Neural progenitor cell (in vitro differentiated cells): ENCODE data around the gene HELZ2. TPM values are rescaled to one million over a fixed set of nuclear protein-coding genes. Genes with fewer than 3 reads are reported as not detected.

Experiments used
- DNase-seq: peaks from one replicate; pipeline ENCODE4 v3.0.0-alpha.2; 2016; ENCODE audit warnings: low spot score
- H2AFZ ChIP-seq: fragments of 200-600 bp; sonication (generic); replicated peaks from 2 replicates; pipeline ENCODE4 v1.6.1; 2016; ENCODE audit warnings: antibody characterized with exemption
- H3F3A ChIP-seq: fragments of 200-600 bp; sonication (generic); 2 replicates; pipeline ENCODE4 v1.6.1; 2016; ENCODE audit warnings: antibody characterized with exemption, low read depth
- H3K27ac ChIP-seq: fragments of 200-600 bp; sonication (generic); 2 replicates; pipeline ENCODE4 v1.5.1; 2016; ENCODE audit warnings: mild to moderate bottlenecking
- H3K27me3 ChIP-seq: fragments of 200-600 bp; sonication (generic); 2 replicates; pipeline ENCODE4 v1.6.1; 2016; ENCODE audit warnings: mild to moderate bottlenecking, moderate library complexity
- H3K36me3 ChIP-seq: fragments of 200-600 bp; sonication (generic); 2 replicates; pipeline ENCODE4 v1.5.1; 2016
- H3K4me1 ChIP-seq: fragments of 200-600 bp; sonication (generic); 2 replicates; pipeline ENCODE4 v1.6.1; 2016; ENCODE audit warnings: mixed run types
- H3K4me2 ChIP-seq: fragments of 200-600 bp; sonication (generic); 2 replicates; pipeline ENCODE4 v1.6.1; 2016
- H3K4me3 ChIP-seq: fragments of 200-600 bp; sonication (generic); 2 replicates; pipeline ENCODE4 v1.5.1; 2016
- H3K79me2 ChIP-seq: fragments of 200-600 bp; sonication (generic); 2 replicates; pipeline ENCODE4 v1.6.1; 2016; ENCODE audit warnings: low read depth
- H3K9ac ChIP-seq: fragments of 200-600 bp; sonication (generic); 2 replicates; pipeline ENCODE4 v1.6.1; 2016
- H3K9me3 ChIP-seq: fragments of 200-600 bp; sonication (generic); 2 replicates; pipeline ENCODE4 v1.5.1; 2016; ENCODE audit warnings: low read depth
- H4K20me1 ChIP-seq: fragments of 200-600 bp; sonication (generic); 2 replicates; pipeline ENCODE4 v1.6.1; 2016; ENCODE audit warnings: low read depth
- H3K27ac Mint-ChIP-seq: 3 replicates; pipeline ENCODE4 v1.8.0; 2021; ENCODE audit warnings: mixed read lengths
- H3K27me3 Mint-ChIP-seq: 2 replicates; pipeline ENCODE4 v1.8.0; 2022; ENCODE audit warnings: low read depth, mild to moderate bottlenecking, inconsistent platforms, moderate library complexity, mixed read lengths; ENCODE audit not compliant: insufficient read depth
- H3K36me3 Mint-ChIP-seq: 3 replicates; pipeline ENCODE4 v1.8.0; 2021; ENCODE audit warnings: mixed read lengths
- H3K4me1 Mint-ChIP-seq: 3 replicates; pipeline ENCODE4 v1.8.0; 2021; ENCODE audit warnings: mixed read lengths
- H3K4me3 Mint-ChIP-seq: 3 replicates; pipeline ENCODE4 v1.8.0; 2021; ENCODE audit warnings: mild to moderate bottlenecking, moderate library complexity, mixed read lengths
- H3K9me3 Mint-ChIP-seq: 3 replicates; pipeline ENCODE4 v1.8.0; 2020; ENCODE audit warnings: mixed read lengths
- CTCF ChIP-seq: fragments of 200-600 bp; sonication (generic); IDR thresholded peaks from 2 replicates; pipeline ENCODE4 v1.5.1; 2017; ENCODE audit warnings: antibody characterized with exemption, mild to moderate bottlenecking
- EZH2 ChIP-seq: fragments of 200-600 bp; sonication (generic); IDR thresholded peaks from 2 replicates; pipeline ENCODE4 v1.6.1; 2017; ENCODE audit warnings: antibody characterized with exemption, mild to moderate bottlenecking, moderate library complexity
- EZH2phosphoT487 ChIP-seq: fragments of 200-600 bp; sonication (generic); IDR thresholded peaks from 2 replicates; pipeline ENCODE4 v1.6.1; 2017; ENCODE audit warnings: antibody characterized with exemption
- total RNA-seq: library from RNA; depleted of rRNA; stranded (reverse); fragments of >200 nt; gene quantifications from 2 replicates; pipeline ENCODE4 v1.2.3, GENCODE V29; 2015; ENCODE audit warnings: low replicate concordance

The HELZ2 gene
- total RNA-seq, 1 donor from 2014 or later = 2.9 TPM

DNA sequence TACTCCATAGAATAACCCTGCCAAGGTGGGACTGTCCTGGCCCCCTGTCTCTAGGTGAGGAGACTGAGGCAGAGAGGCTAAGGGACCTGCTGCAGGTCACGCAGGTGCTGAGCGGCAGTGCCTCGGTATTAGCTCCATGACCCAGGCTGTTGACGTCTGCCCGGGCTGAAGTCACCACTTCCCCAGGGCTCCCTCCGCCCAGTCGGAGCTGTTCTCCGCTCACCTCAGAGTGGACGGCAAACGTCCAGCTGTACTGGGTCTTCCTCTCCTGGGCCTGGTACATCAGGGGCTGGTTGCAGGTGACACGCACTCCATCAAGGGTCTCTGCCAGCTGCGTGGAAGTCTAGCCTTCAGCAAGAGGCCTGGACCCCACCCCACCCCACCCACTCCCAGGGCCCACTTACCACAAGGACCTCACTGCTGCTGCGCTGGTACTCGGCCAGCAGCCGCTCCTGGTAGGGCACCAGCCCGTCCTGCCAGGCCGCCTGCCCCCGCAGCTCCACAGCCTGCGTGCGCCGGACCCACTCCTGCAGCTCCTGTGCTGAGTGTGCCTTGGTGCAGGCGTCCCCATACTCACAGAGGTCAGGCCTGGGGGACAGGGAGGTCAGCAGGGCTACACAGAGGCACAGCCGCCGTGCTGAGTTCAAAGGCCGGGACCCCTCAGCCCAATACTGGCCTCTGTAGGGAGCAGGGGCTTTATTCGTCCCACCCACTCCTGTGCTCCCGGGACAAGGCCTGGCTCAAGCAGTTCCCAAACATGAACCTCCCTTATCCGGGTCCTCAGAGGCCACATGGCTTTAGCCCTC lies 3.6 kb downstream of the HELZ2 start:
- Histone ChIP-seq H3K9me3 (no peaks in the 10 kb centered on the region), H3K4me2 (no peak overlapping the region), H3K27me3 (peaks cover 9% of the 10 kb centered on the region), H3K4me1 (no peaks in the 10 kb centered on the region), H4K20me1 (no peaks in the 10 kb centered on the region), H2AFZ (no peak overlapping the region), H3F3A (peaks cover 7% of the 10 kb centered on the region), H3K79me2 (no peaks in the 10 kb centered on the region), H3K27ac (no peak overlapping the region), H3K9ac (no peak overlapping the region), H3K36me3 (no peaks in the 10 kb centered on the region), H3K4me3 (no peak overlapping the region)
- Mint-ChIP-seq H3K9me3 (no peaks in the 10 kb centered on the region), H3K4me1 (peaks cover 3% of the 10 kb centered on the region), H3K36me3 (no peaks in the 10 kb centered on the region), H3K4me3 (no peak overlapping the region), H3K27ac (no peak overlapping the region), H3K27me3 (peaks cover 4% of the 10 kb centered on the region)
- no peak for TF ChIP-seq EZH2phosphoT487
- DNase-seq = no peak

DNA sequence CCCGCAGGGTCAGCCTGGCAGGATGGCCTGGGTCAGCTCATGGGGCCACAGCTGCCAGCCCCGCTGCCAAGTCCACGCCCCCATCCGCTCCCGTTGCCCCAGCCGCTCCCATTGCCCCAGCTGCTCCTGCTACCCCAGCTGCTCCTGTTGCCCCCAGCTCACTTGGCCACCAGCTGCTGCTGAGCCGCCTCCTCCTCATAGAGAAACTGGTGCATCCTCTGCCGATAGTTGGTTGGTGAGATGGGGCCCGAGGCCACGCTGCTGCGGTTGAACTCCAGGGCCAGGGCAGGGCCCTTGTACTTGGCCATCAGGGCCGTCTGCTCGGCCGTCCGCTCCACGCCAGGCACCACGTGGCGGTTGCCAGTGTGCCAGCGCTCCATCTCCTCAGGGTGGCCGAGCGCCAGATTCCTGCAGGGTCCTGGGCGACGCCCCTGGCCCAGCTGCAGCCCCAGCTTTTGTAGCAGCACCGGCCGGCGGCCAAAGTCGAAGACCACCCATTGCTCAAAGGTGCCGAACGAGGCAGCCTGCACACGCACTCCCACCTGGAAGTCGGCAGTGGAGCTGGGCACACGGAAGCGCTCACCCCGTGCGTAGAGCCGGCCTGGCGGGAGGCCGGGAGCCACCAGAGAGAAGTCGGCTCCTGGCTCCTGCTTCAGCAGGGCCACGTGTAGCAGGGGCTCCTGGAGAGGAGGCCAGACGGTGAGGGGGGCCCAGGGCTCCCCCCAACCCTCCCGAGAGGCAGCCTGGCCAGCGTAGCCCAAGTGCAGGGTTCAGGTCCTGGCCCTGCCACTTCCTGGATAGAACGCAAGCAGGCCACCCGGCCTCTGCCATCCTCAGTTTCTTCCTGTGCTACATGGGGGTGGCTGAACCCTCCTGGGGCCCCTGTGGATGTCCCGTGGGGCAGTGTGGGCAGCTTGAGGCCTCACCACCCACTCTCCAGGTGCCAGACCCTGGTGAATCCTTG lies 4.8 kb downstream of the HELZ2 start:
- Mint-ChIP-seq H3K4me3 (no peak overlapping the region), H3K9me3 (no peaks in the 10 kb centered on the region), H3K4me1 (no peaks in the 10 kb centered on the region), H3K27me3 (peaks cover 3% of the 10 kb centered on the region), H3K27ac (no peak overlapping the region), H3K36me3 (no peaks in the 10 kb centered on the region)
- H2AFZ ChIP-seq = no peak overlapping the region
- H3K36me3 ChIP-seq = no peaks in the 10 kb centered on the region
- no peaks in the 10 kb centered on the region for H3F3A ChIP-seq
- no peaks in the 10 kb centered on the region for H3K4me1 ChIP-seq
- no peak overlapping the region for H3K27ac ChIP-seq
- no peaks in the 10 kb centered on the region for H3K9me3 ChIP-seq
- H3K9ac ChIP-seq = no peak overlapping the region
- H3K27me3 ChIP-seq = peaks cover 9% of the 10 kb centered on the region
- H4K20me1 ChIP-seq = no peaks in the 10 kb centered on the region
- DNase-seq = no peak
- H3K4me2 ChIP-seq = no peak overlapping the region
- H3K4me3 ChIP-seq = no peak overlapping the region
- no peak for TF ChIP-seq CTCF
- TF ChIP-seq EZH2 = no peak
- TF ChIP-seq EZH2phosphoT487 = no peak
- H3K79me2 ChIP-seq = no peaks in the 10 kb centered on the region

GRCh38 chr20:63568170-63568981 lies 5.7 kb downstream of the HELZ2 start:
- Histone ChIP-seq H4K20me1 (no peaks in the 10 kb centered on the region), H3K27ac (no peak overlapping the region), H3K9ac (no peak overlapping the region), H3K4me1 (no peaks in the 10 kb centered on the region), H3K4me3 (no peak overlapping the region), H3K27me3 (peaks cover 5% of the 10 kb centered on the region), H3K36me3 (no peaks in the 10 kb centered on the region), H3K9me3 (no peaks in the 10 kb centered on the region), H3K79me2 (no peaks in the 10 kb centered on the region), H2AFZ (no peak overlapping the region), H3K4me2 (no peak overlapping the region), H3F3A (no peaks in the 10 kb centered on the region)
- H3K27me3 Mint-ChIP-seq = peaks cover 3% of the 10 kb centered on the region
- TF ChIP-seq CTCF (no peak), EZH2 (no peak), EZH2phosphoT487 (no peak)
- no peaks in the 10 kb centered on the region for H3K36me3 Mint-ChIP-seq
- no peak for DNase-seq
- no peak overlapping the region for H3K4me3 Mint-ChIP-seq
- H3K9me3 Mint-ChIP-seq = no peaks in the 10 kb centered on the region
- no peaks in the 10 kb centered on the region for H3K4me1 Mint-ChIP-seq
- no peak overlapping the region for H3K27ac Mint-ChIP-seq
